ENCODE data around the gene OR5A2.
"Not testable (repeated sequence)": the region's sequence is repeated elsewhere in the genome, so short reads cannot be mapped to it uniquely, and the experiment has no call there.

The OR5A2 gene

DNA sequence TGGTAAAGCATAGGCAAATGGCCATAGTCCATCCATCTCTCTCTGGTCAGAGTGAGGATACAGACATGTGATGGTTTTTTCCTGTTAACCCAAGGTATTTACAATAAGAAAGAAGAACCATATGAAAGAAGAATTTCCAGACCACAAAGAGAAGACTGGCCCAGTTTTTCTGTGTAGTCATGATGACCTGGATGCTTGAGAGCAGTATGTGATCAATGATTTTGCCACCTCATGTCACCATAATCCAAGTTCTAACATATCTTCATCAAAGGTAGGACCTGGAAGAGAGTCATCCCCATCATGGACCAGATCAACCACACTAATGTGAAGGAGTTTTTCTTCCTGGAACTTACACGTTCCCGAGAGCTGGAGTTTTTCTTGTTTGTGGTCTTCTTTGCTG, 30.4 kb upstream of the OR5A2 start, which contains the start of gene OR4D6:
Gene OR4D6, plus strand, starts transcription at position 301 of the 400 bp plus-strand sequence. Its CDS starts 0 bp downstream, at position 301.
- H3K27me3 ChIP-seq (ENCODE audit: insufficient read depth, low read depth, severe bottlenecking), result no peaks in the 10 kb centered on the region
- H3K4me3 ChIP-seq (ENCODE audit: low read depth, low read length), result no peak within 1 kb of the TSS
- TF ChIP-seq, protein P1, sequence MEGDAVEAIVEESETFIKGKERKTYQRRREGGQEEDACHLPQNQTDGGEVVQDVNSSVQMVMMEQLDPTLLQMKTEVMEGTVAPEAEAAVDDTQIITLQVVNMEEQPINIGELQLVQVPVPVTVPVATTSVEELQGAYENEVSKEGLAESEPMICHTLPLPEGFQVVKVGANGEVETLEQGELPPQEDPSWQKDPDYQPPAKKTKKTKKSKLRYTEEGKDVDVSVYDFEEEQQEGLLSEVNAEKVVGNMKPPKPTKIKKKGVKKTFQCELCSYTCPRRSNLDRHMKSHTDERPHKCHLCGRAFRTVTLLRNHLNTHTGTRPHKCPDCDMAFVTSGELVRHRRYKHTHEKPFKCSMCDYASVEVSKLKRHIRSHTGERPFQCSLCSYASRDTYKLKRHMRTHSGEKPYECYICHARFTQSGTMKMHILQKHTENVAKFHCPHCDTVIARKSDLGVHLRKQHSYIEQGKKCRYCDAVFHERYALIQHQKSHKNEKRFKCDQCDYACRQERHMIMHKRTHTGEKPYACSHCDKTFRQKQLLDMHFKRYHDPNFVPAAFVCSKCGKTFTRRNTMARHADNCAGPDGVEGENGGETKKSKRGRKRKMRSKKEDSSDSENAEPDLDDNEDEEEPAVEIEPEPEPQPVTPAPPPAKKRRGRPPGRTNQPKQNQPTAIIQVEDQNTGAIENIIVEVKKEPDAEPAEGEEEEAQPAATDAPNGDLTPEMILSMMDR (IDR thresholded peaks at IDR 0.05; ENCODE audit: low read depth, low read length), result no peak
- H3K9me3 ChIP-seq (ENCODE audit: severe bottlenecking), result no peaks in the 10 kb centered on the region
- no peak for DNase-seq
- no peaks in the 10 kb centered on the region for H3K36me3 ChIP-seq
- no peak within 1 kb of the TSS for H3K27ac ChIP-seq

DNA sequence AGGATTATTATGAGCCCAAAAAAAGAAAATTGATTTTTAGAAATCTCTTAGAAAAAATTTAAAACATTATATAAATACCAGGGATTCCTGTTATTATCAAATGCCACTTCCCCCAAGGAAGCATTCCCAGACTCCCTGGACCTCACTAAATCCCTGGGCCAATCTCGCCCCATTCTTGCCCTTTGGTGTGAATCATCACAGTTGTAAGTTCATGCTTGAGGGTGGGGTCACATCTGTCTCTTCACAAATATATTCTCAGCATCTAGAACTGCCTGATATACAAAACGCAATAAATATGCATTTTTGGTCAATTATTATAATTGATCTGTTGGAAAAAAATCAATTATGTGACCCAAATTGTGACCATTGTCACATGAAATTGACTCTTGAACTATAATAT, 22.3 kb upstream of the OR5A2 start:
- Histone ChIP-seq H3K9me3 (ENCODE audit: severe bottlenecking) (peaks cover 12% of the 10 kb centered on the region), H3K36me3 (no peaks in the 10 kb centered on the region), H3K4me3 (ENCODE audit: low read depth, low read length) (no peak overlapping the region), H3K27me3 (ENCODE audit: insufficient read depth, low read depth, severe bottlenecking) (no peaks in the 10 kb centered on the region), H3K27ac (no peak overlapping the region)
- DNase-seq, result no peak
- TF ChIP-seq, protein P1 (IDR thresholded peaks at IDR 0.05; ENCODE audit: low read depth, low read length), result no peak

DNA sequence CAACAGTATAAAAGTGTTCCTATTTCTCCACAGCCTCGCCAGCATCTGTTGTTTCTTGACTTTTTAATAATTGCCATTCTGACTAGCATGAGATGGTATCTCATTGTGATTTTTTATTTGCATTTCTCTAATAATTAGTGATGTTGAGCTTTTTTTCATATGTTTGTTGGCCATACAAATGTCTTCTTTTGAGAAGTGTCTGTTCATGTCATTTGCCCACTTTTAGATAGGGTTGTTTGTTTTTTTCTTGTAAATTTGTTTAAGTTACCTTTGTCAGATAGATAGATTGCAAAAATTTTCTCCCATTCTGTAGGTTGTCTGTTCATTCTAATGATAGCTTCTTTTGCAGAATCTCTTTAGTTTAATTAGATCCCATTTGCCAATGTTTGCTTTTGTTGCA, 19.4 kb upstream of the OR5A2 start:
- not testable (repeated sequence) for H3K36me3 ChIP-seq; H3K27me3 ChIP-seq (ENCODE audit: insufficient read depth, low read depth, severe bottlenecking); DNase-seq; H3K4me3 ChIP-seq (ENCODE audit: low read depth, low read length); H3K27ac ChIP-seq
- peaks cover 12% of the 10 kb centered on the region for H3K9me3 ChIP-seq (ENCODE audit: severe bottlenecking)

DNA sequence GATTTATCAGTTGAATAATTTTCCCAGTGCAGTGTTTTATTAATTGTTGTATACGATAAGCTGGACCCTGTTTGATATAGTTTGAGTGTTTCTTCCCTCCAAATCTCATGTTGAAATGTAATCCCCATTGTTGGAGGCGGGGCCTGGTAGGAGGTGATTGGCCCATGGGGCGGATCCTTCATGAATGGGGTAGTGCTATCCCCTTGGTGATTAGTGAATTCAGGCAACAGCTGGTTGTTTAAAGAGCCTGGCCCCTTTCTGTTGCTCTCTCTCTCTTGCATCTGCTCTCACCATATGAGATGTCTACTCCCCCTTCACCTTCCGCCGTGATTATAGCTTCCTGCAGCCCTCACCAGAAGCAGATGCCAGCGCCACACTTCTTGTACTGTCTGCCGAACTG, 11.6 kb upstream of the OR5A2 start:
- H3K27me3 ChIP-seq (ENCODE audit: insufficient read depth, low read depth, severe bottlenecking), result no peaks in the 10 kb centered on the region
- H3K36me3 ChIP-seq, result no peaks in the 10 kb centered on the region

DNA sequence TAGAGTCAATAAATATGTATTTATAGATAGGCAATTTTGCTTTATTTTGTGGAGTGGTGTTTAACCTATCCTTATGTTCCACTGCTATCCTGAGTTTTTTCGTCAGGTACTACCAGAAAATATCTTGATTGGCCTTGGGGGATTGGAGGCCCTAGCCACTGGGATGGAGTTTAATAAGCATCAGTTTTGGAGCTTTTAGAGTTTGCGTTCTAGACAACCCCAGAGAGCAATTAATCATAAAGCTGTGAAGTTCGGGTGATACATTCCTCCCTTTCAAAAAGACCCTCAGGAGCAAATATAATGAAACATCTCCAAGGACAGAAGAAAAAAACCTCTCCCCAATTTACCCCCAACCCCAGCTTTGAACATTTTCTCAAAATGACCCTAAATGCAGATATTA, 10.0 kb upstream of the OR5A2 start, which contains the start of gene OR5A1:
Gene OR5A1, plus strand, starts transcription at position 301 of the 400 bp plus-strand sequence. CDS start 6,700 bp downstream, outside the sequence.
- TF ChIP-seq, protein P1 (IDR thresholded peaks at IDR 0.05; ENCODE audit: low read depth, low read length), result no peak
- no peak within 1 kb of the TSS for H3K27ac ChIP-seq
- H3K27me3 ChIP-seq (ENCODE audit: insufficient read depth, low read depth, severe bottlenecking), result no peaks in the 10 kb centered on the region
- H3K9me3 ChIP-seq (ENCODE audit: severe bottlenecking), result no peaks in the 10 kb centered on the region
- no peak for DNase-seq
- no peaks in the 10 kb centered on the region for H3K36me3 ChIP-seq
- H3K4me3 ChIP-seq (ENCODE audit: low read depth, low read length), result no peak within 1 kb of the TSS

More for the DNA sequence above, 11.6 kb upstream of the OR5A2 start:
- DNase-seq, result no peak
- no peak overlapping the region for H3K4me3 ChIP-seq (ENCODE audit: low read depth, low read length)
- TF ChIP-seq, protein P1 (IDR thresholded peaks at IDR 0.05; ENCODE audit: low read depth, low read length), result no peak
- no peak overlapping the region for H3K27ac ChIP-seq
- no peaks in the 10 kb centered on the region for H3K9me3 ChIP-seq (ENCODE audit: severe bottlenecking)

DNA sequence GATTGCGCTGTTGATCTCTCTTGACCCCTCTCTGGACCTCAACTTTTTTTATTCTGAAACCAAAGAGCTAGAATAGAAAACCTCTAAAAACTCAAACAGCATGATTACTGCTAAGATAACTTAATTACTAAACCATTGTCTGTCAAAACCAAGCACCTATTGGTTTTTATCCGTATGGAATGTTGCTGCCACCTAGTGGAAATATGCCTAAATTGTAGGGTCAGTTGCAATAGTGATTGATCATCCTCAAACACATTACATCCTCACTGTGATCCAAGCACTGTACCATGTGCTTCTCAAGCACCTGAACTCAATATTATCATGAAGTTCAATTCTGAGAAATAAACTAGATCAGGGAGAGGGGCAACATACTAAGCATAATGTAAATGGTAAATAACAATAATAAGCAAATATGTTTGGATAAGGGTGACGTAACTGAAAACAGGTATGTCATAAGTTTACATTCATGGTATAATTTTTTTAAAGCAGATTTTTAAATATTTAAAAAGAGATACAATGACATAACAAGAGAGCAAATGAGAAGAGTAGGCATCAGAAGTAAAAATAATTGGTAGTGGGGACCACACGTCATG, 3.8 kb upstream of the OR5A2 start:
- DNase-seq, result peak; percentile 31
- H3K9me3 ChIP-seq (ENCODE audit: severe bottlenecking), result no peaks in the 10 kb centered on the region
- no peak overlapping the region for H3K27ac ChIP-seq
- TF ChIP-seq, protein P1 (IDR thresholded peaks at IDR 0.05; ENCODE audit: low read depth, low read length), result peak; percentile 58
- no peaks in the 10 kb centered on the region for H3K36me3 ChIP-seq
- no peaks in the 10 kb centered on the region for H3K27me3 ChIP-seq (ENCODE audit: insufficient read depth, low read depth, severe bottlenecking)
- H3K4me3 ChIP-seq (ENCODE audit: low read depth, low read length), result no peak overlapping the region

All from WERI-Rb-1 (cell line).